KOPT-K1 (cell line): Measurements from ENCODE around the gene INSYN2A.

Experiments
- H3K27ac ChIP-seq: fragments of 200-600 bp; sonication (generic); 2 replicates; pipeline ENCODE4 v1.5.1; 2016; ENCODE audit warnings: antibody characterized with exemption, mild to moderate bottlenecking, low read depth, low read length; ENCODE audit not compliant: poor library complexity, severe bottlenecking
- H3K36me3 ChIP-seq: fragments of 200-600 bp; sonication (generic); 2 replicates; pipeline ENCODE4 v1.5.1; 2017; ENCODE audit warnings: antibody characterized with exemption, mild to moderate bottlenecking, low read length, moderate library complexity; ENCODE audit not compliant: insufficient read depth
- H3K9me3 ChIP-seq: fragments of 200-600 bp; sonication (generic); 2 replicates; pipeline ENCODE4 v1.5.1; 2017; ENCODE audit warnings: antibody characterized with exemption, low read length, mild to moderate bottlenecking; ENCODE audit not compliant: insufficient read depth, poor library complexity, severe bottlenecking

The INSYN2A gene, protein sequence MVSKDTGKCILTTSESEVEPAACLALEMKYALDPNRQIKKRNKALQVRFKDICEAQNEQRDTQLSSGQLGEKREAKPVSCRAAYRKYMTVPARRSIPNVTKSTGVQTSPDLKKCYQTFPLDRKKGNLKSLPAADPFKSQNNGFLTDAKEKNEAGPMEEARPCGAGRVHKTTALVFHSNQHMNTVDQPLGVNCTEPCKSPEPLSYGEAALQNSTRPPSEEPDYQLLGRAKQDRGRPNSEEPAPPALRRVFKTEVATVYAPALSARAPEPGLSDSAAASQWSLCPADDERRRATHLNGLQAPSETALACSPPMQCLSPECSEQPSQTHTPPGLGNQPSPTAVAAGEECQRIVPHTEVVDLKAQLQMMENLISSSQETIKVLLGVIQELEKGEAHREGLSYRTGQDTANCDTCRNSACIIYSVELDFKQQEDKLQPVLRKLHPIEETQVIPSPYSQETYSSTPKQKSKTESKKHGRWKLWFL

GRCh38 chr10:127196282-127197153, at the start of gene INSYN2A:
TSS of gene INSYN2A (minus strand) at chr10:127196591. CDS start at chr10:127176395, 20,196 bp downstream.
- no peaks in the 10 kb centered on the region for H3K9me3 ChIP-seq
- no peaks in the 10 kb centered on the region for H3K36me3 ChIP-seq
- H3K27ac ChIP-seq = no peak within 1 kb of the TSS

- Histone ChIP-seq H3K36me3 (no peaks in the 10 kb centered on the region), H3K27ac (no peak overlapping the region), H3K9me3 (no peaks in the 10 kb centered on the region)
Measured at GRCh38 chr10:127245456-127245855, 49.1 kb upstream of the INSYN2A start.

DNA sequence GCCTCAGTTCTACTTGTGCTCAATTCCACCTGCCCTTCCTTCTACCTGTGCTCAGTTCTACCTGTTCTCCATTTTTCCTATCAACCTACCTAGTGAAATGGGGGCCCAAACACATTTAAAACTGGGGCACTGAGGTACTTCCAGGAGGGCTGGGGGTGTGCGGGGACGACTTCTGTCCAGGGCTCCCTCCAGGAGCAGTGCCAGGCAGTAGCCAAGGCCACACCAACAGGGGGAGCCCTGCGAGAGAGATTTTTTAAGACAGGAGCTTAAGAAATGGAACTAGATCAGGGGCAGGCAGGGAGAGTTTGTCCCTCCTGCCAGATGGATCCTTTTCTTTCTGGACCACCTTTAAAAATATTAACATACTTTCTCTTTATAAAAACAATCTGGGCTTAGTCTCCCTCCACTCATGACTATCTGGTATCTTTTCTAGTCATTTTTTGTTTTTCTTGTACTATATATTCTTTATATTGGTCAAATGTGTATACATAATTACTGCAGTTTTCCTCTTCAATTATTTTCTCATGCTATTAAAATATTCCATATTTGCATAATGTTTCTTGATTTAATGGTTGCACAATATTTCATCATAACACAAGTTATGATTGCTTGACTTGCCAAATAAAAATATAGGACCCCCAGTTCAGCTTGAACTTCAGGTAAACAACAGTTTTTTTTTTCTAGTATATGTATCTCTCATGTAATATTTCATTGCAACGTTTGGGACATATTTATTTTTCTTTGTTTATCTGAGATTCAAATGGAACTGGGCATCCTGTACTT, 47.3 kb upstream of the INSYN2A start:
- no peaks in the 10 kb centered on the region for H3K36me3 ChIP-seq
- H3K27ac ChIP-seq = no peak overlapping the region
- H3K9me3 ChIP-seq = no peaks in the 10 kb centered on the region

GRCh38 chr10:127242914-127243313, 46.5 kb upstream of the INSYN2A start:
- Histone ChIP-seq H3K36me3 (no peaks in the 10 kb centered on the region), H3K9me3 (no peaks in the 10 kb centered on the region), H3K27ac (no peak overlapping the region)

GRCh38 chr10:127236266-127236665, 39.9 kb upstream of the INSYN2A start:
- Histone ChIP-seq H3K27ac (no peak overlapping the region), H3K9me3 (no peaks in the 10 kb centered on the region), H3K36me3 (no peaks in the 10 kb centered on the region)

GRCh38 chr10:127234306-127234800, 38.0 kb upstream of the INSYN2A start:
- Histone ChIP-seq H3K9me3 (no peaks in the 10 kb centered on the region), H3K27ac (no peak overlapping the region), H3K36me3 (no peaks in the 10 kb centered on the region)

DNA sequence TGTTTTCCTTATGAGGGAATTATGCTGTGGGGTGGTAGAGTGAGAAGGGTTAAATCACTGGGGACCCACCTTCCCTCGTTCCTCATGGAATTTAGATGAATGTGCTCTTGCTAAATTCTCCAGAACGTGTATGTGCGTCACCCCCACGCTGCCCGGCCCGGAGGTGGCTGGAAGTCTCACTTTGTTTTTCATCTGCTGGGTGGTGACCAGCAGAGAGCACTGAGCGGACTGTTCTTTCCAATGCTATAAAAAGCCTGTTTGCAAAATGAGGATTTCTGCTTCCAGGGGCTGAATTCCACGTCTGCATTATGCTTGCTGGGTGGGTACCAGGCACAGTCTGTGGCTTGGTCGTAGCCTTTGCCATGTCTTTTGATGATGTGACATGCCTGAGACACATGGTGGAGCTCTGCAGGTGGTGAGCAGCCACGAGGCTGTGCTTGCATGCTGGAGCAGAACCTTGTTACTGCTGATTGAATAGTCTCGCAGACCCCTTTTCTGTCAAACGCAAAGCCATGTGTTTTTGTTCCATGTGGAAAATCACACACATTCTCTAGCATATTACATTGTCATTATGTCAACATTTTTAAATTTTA, 31.9 kb upstream of the INSYN2A start:
- H3K27ac ChIP-seq = no peak overlapping the region
- no peaks in the 10 kb centered on the region for H3K36me3 ChIP-seq
- H3K9me3 ChIP-seq = no peaks in the 10 kb centered on the region

GRCh38 chr10:127227663-127228062, 31.3 kb upstream of the INSYN2A start:
- no peak overlapping the region for H3K27ac ChIP-seq
- no peaks in the 10 kb centered on the region for H3K36me3 ChIP-seq
- H3K9me3 ChIP-seq = no peaks in the 10 kb centered on the region

DNA sequence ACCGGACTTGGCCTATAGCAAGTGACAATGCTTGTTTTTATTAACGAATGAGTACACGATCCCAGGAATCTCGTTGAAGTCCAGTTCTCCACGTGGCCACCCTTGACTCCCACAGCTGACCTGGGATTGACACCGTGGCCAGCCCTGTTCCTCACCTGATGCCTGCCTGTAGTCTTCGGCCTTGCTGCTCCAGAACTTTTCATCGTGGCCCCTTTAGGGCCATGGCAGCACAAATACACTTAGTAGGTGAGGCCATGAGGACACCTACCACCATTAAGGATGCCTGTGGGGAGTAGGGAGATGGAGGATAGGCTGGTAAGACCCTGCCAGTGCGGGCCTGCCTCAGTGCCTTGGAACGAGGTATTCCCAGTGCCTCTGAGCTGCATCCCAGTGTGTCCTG, 30.6 kb upstream of the INSYN2A start:
- no peak overlapping the region for H3K27ac ChIP-seq
- no peaks in the 10 kb centered on the region for H3K9me3 ChIP-seq
- H3K36me3 ChIP-seq = no peaks in the 10 kb centered on the region

DNA sequence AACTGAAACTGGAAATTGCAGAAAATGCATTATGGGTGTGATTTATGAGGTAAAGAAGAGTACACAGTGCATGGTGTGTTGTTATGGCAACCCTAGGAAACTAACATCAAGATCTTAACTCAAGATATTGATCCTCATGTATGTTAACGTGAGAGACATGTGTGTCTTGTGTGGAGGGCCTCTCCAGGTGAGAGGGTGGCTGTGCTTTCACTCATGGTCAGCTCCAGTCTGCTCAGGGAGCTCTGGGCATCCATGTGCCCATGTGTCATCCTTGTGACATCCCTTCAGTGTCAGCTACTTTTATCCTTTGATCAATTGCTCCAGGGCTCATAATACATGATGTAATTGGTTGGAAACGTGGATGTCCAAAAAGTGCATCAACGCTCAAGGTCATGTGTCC, 24.9 kb upstream of the INSYN2A start:
- H3K27ac ChIP-seq = no peak overlapping the region
- H3K36me3 ChIP-seq = no peaks in the 10 kb centered on the region
- H3K9me3 ChIP-seq = no peaks in the 10 kb centered on the region

DNA sequence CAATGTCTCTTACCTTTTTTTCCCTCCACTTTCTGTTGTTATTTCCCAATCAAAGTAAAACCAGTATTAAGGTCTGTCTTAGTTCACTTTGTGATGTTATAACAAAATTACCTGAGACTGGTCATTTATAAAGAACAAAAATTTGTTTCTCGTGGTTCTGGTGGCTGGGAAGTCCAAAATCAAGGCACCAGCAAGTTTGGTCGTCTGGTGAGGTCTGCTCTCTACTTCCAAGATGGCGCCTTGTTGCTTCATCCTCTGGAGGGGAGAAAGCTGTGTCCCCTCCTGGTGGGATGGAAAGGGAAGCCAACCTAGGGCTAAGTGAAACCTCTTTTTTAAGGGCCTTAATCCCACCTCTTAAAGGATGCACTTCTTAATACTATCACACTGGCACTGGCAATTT, 22.3 kb upstream of the INSYN2A start:
- Histone ChIP-seq H3K27ac (no peak overlapping the region), H3K9me3 (no peaks in the 10 kb centered on the region), H3K36me3 (no peaks in the 10 kb centered on the region)

- Histone ChIP-seq H3K27ac (no peak overlapping the region), H3K9me3 (no peaks in the 10 kb centered on the region), H3K36me3 (no peaks in the 10 kb centered on the region)
Measured at GRCh38 chr10:127216786-127217185, 20.4 kb upstream of the INSYN2A start.

GRCh38 chr10:127216274-127216673, 19.9 kb upstream of the INSYN2A start:
- Histone ChIP-seq H3K36me3 (no peaks in the 10 kb centered on the region), H3K9me3 (no peaks in the 10 kb centered on the region), H3K27ac (no peak overlapping the region)

DNA sequence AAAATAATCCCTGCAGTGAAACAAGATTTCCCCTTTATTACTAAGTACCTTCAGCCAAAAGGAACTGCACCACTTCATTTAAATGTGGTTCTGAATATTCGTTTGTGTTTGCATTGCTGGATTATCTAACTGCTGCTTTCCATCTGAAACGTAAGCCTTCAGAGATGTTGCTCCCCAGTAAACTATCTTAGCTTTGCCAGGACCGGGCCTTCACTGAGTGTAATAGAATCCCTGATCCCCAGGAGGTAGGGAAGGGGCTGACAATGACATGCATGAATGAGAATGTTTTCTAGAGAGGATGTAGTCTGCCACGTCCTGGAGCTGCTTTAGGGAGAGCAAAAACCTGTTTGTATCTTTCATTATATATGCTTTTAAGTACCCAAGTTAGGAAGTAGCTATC, 19.5 kb upstream of the INSYN2A start:
- Histone ChIP-seq H3K36me3 (no peaks in the 10 kb centered on the region), H3K27ac (no peak overlapping the region), H3K9me3 (no peaks in the 10 kb centered on the region)
